ENCODE measurements around the gene TUBB2B.

The TUBB2B gene

DNA sequence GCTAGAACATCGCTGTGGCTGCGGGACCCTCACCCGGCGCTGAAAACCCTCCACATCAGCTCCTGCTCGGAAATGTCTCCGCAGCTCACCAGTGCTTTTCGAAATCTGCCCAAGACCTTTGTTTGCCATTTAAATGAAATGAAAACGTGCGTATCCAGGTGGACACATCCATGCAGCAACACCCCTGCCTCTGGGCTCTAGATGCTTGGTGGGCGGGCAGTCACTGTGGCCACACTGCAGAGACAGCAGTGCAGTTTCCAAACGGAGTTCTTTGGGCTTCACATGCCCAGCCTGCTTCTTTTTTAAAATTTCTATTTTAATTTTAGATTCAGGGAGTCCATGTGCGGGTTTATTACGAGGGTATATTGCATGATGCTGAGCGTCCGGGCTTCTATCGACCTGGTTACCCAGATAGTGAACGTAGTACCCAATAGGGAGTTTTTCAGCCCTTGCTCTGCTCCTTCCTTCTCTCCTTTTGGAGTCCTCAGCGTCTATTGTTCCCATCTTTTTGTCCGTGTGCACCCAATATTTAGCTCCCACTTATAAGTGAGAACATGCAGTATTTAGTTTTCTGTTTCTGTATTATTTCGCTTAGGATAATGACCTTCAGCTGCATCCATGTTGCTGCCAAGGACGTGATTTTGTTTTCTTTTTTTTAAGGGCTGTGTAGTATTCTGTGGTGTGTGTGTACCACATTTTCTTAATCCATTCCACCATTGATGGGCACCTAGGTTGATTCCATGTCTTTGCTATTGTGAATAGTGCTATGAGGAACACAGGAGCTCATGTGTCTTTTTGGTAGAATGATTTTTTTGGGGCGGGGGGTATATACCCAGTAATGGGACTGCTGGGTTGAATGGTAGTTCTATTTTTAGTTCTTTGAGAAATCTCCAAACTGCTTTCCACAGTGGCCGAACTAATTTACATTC lies 4.8 kb upstream of the TUBB2B start:
- DNase-seq: no peak

DNA sequence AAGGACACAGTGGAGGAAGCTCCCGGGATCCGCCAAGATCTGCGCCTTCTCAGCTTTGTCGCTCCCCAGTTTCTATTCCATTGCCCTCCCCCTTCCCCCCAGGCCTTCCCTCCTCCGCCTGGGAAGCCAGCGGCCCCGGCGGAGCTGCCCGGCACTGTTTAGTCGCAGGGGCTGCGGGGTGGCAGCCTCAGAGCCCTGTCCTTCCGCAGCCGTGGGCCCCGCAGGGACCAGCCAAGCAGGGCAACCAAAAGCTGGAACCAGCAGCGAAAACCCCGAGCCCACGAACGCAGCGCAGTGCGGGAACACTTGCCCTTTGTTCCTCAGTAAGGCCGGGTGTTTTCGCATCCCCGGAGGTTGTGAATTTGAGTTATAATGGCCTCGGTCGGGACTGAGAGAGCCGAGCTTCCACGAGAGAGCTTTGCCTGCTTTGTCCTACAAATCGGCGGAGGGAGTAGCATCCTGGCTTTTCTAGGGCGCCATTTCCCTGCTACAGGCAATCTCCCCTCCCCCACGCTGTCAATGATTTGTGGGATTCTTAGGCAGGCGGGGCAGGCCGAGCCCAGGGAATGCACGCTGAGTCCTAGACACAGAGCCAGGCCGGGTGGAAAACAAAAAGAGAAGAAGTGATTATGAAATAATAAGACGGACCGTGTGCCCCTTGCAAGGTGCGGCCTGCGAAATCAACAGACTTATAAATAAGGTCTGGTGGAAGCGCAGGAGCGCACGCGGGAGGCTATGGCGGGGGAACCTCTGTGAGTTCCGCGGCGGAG lies 4.0 kb upstream of the TUBB2B start:
- no peak for DNase-seq

DNA sequence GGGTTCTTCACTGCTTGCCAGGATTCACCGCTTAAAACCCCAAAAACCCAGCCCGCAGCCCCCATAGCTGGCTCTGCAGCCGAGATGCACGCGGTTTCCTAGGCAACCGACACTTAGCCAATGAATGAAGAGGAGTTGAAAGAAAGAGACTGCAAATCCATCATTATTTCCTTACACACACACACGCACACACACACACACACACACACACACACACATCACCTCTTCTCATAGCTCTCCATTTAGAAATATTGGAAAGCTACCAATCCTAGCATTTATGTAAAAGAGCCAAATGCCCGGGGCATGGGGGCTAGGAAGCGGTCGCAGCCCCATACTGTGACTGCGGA lies 3.4 kb upstream of the TUBB2B start:
- DNase-seq: no peak

DNA sequence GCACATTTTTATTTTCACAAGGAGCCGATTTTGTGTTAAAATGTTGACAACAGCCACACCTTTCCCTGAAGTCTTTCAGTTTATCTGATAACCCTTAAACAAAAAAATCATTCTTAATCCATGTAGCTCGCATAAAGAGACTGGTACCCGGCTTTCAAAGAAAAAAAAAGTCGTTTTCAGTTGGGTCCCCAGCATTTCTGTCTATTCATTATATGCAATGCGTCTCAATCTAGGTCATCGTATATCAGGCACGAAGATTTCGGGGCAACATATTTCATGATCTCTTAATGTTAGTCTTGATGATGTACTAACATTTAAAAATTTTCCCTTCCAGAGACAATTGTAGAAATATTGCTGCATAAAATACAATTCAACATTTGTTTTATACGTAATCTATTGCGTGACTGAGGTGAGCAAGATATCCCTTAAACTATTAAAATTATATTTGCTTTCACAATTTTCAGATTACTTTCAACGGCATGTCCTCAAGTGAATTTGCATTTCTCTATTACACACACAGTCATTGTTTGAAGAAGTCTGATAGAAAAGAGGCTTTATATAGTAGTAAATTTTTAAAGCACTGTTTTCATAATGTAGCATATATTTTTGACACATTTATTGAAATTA lies 2.9 kb upstream of the TUBB2B start:
- no peak for DNase-seq

DNA sequence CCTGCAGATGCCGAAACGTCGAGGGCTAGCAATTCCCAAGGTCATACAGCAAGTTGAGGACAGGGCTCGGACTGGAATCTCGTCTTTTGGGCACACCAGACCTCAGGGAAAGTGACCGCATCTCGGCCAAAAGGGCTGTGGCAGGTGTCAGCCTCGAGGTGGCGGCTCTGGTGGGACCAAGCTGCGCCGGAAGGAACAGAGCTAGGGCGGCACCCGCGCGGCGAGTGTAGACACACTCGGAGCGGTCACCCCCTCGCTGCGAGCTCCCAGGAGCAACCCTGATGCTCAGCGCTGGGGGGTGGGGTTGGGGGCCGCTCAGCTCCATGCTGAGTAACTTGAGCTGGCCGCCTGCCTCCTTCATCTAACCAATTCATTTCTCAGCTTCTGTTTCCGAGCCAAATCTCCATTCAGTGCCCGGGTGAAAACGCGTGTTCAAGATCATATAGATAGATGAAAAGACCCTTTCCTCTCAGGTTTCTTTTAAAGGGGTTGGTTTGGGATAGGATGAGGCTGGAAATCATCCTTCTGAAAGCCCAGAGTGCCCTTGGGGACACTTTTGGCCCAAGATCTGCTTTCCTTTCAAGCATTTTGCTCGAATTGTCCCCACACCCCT lies 2.2 kb upstream of the TUBB2B start:
- no peak for DNase-seq

DNA sequence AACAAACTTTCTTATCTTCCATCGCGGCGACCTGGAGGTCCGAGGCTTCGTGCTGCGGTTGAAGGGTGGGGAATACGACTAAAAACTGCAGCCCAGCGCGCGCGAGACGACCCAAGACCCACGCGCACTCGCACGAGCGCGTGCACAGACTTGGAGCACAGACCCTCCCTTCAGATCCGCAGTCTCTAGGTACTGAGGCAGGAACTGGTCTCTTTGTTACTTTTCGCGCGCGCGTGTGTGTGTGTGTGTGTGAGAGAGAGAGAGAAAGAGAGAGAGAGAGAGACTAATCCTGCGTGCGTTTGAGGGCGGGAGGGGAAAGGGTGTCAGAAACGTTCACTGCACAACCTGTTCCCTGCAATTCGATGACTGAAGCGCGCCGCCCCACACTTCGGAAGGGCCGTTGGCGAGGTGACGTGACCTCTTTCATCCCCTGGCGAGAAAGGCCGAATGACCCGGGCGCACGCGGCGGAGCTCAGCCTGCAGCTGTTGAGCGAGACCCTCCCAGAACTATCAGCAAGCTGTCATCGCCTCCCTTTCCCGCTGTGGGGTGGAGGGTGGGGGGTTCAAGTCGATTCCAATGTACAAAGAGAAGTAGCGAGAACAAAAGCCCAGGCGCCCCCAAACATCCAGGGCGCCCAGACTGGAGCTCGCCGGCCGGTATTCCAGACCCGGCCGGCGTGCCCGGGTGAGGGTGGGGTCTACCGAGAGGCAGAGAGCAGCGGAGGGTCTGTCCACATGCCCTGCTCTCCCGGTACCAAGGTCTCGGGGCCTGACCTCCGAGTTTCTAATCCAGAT lies 1.5 kb upstream of the TUBB2B start:
- DNase-seq: no peak

DNA sequence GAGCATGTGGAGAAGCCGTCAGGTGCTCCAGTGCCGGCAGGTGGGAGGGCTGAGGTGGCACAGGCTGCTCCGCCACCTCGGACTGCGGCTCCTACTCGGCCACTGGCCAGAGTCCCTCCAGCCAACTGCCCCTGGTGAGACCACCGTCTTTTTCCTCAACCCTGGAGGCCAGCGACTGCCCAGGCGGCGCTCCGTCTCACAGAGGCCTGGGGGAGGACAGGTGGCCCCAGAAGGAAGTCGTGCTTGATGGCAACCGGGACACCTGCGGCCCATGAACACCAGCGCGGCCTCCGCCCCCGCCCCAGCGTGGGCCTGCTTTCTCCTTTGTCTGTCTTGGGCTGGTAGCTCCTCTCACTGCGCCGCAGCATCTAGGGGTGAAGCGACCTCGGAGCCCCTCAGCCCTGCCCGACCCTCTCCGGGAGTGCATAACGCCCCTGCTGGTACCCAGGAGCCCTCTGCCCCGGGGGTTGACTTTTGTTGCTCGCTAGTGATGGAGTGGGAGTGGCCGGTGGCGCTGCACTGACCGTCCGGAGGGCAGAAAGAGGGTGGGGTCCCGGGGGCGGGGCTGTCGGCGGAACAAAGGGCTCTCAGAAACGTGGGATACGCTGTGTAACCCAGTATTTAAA lies 706 bp upstream of the TUBB2B start:
- DNase-seq: no peak

DNA sequence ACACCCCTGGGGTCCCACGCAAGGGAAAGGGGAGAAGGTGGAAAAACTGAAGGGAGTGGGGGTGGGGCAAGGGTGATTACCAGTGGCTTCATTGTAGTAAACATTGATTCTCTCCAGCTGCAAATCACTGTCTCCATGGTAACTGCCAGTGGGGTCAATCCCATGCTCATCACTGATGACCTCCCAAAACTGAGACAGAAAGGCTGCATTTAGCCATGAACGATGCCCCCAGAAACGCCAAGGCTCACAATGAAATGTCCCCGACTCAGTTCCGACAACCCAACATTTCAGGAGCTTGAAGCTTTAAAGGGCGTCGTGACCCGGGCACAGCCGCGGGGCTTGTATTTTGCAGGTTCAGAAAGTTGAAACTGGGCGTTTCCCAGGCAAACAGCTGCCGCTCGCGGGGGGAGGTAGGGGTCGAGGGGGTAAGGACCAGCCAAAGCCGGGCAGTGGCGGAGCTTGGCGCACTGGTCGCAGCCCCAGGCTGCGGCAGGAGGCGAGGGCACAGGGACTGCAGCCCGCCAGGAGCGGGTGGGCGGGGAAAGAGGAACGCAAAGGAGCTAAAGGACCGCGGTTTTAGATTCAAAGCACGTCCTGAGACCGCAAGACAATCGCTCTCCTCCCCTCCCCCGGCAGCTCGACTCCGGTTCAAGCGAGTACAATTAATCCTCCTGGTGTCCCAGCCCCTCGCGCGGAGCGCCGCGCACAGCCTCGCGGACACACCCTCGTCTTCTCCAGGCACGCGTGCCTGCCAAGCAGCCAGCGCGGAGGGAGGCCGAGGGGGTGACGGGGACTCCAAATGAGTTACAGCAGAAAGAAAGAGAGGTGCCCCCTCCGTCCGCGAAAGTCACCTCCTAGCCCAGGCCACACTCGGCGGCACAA lies 731 bp downstream of the TUBB2B start:
- DNase-seq: peak; percentile 52

DNA sequence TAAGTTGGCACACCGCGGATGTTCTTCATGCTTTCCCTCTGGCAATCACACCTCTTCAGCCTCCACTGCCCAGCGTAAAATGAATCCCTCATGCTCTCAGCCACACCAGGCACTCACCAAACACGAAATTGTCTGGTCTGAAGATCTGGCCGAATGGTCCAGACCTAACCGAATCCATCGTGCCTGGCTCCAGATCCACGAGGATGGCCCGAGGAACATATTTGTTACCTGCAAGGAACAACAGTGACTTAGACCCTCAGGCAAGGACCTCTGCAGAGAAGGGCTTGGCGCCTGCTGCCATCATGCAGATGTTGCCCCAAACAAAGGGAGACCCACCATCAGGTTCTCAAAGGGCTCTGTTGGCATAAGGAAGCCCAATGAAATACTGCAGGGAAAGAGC lies 1.4 kb downstream of the TUBB2B start:
- DNase-seq: no peak

DNA sequence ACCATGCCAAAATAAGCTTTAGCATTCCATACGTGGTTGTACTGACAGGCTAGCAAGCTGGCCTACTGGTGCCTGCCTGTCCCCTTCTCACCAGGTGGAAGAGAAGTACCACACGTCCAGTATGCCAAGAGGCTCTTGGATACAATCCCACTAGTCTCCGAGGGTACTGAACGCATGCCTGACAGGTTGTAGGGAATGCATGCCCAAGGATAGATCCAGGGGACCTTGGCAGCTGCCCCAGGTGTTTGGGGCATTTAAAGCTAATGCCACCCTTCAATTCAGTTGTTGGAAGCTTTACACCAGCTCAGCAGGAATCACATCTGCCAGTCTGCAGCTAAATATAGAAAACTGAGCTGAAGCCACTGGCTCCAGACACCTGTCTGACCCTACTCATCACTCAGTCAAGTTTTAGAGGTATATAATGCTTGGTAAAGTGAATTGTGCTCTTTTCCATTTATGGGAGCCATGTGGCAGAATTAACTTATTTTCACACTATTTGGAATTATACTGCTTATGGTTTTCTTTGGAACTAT lies 4.9 kb downstream of the TUBB2B start:
- no peak for DNase-seq

DNA sequence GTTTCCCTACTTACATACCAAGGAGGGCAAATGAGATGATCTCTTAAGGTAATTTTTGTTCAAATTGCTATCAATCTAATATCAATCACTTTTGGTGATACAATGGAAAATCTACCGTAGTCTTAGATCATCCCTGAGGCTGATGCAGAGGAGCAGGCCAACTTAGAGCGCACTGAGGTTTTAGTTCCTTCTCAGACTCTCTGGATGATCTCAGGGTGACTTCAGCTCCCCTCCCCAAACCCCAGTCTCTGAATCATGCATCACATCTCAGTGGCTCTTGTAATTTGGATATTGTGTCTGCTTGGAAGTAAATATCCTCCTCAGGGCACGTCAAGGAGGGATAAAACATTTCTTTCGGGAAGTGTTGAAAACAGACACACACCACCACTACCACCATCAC lies 5.9 kb downstream of the TUBB2B start:
- DNase-seq: no peak

DNA sequence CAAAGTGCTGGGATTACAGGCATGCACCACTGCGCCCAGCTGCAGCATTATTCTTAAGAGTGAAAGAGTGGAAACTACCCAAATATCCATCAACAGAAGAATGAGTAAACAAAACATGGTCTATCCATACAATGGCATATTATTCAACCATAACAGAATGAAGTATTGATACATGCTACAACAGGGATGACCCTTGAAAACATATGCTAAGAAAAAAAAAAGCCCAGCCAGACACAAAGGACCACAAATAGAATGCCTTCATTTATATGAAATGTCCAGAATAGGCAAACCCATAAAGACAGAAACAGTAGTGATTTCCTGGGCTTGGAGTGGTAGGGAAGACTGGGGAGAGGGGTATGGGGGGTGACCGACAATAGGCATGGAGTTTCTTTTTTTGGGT lies 7.1 kb downstream of the TUBB2B start:
- DNase-seq: no peak

DNA sequence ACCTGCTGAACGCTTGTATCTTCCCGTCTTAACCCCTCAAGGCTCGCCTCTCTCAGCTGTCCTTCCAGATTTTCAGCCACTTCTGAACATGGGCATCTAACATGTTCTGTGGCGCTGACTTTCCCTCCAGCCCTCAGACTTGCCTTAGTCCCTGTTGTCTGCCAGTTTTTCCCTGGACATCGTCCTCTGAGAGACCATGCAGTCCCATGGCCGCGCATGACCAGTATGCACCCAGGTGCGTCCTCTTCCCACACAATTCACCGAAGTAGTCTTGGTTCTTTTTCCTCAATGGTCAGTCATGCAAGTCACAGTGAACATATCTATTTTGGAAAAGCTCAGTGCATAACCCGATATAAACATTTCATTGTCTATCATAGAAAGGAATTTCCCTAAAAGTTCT lies 9.2 kb downstream of the TUBB2B start:
- DNase-seq: no peak

DNA sequence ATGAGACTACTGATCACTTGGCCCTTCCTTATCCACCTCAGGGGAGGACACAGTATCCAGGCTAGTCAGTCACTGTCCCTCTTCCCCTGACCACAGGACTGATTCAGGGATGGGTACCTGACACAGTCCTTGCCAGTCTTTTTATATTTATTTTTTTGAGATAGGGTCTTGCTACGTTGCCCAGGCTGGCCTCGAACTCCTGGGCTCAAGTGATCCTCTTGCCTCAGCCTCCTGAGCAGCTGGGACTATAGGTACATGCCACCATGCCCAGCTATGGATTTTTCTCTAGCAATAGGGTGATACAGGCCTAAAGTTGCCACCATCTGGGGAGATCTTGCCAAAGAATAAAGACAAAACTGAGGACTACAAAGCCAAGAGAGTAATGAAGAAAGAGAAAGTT lies 10.2 kb downstream of the TUBB2B start:
- no peak for DNase-seq

DNA sequence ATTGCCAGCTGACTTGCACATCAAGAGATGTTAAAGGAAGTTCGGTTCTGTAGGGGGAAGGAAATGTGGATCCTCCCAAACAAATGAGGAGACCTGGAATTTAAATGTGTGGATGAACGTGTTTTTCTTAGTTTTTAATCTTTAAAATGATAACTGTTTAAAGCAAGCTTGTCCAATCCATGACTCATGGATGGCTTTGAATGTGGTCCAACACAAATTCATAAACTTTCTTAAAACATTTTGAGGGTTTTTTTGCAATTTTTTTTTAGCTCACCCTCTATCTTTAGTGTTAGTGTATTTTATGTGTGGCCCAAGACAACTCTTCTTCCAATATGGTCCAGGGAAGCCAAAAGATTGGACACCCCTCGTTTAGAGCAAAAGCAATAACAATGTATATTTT lies 12.6 kb downstream of the TUBB2B start:
- no peak for DNase-seq

DNA sequence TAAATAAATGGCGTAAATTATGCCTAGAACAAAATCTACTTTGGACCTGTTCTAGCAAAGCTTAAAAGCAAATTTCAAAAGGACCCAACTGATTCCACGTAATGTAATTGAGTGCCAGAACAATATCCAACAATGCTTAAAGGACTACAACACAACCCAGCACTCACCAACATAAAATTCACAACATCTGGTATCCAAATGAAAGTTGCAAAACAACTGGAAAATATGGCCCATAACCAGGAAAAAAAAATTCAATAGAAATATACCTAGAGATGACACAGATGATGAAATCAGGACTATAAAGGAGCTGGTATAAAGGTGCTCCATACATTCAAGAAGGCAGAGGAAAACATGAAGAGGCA lies 14.1 kb downstream of the TUBB2B start:
- DNase-seq: no peak

DNA sequence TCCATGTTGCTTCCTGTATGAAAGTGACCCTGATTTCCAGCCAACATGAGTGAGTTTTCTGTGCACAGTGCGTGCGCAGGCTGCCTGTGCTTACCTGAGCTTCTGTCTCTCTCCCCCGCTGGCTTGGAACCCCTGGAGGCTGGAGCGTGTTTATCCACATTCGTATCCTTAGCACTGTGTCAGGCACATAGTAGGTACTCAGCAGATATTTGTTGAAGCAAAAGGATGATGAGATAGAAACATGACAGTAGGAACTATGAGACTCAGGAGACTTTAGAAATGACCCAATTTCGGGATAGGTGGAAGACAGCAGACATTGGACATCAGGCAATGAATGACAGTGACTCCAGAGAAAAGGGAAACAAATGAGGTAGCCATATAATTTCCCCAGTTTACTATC lies 15.2 kb downstream of the TUBB2B start:
- DNase-seq: no peak

DNA sequence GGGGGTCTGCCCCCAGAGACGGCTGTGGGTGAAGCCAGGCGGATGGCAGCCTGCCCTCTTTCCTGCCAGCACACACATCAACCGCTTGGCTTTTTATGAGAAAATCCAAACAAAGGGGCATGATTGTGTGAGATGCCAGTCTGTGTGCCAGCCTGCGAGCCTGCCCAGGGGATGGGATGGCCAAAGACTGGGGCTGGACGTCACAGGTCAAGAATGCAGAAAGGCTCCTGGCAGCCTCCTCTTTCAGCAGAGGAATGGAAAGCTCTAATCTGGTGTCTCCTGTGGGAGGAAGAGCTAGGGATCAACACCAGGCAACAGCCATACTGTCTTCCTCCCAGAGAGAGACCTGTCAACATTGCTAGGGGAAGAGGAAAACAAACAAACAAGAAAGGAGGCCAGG lies 15.8 kb downstream of the TUBB2B start:
- DNase-seq: no peak

DNA sequence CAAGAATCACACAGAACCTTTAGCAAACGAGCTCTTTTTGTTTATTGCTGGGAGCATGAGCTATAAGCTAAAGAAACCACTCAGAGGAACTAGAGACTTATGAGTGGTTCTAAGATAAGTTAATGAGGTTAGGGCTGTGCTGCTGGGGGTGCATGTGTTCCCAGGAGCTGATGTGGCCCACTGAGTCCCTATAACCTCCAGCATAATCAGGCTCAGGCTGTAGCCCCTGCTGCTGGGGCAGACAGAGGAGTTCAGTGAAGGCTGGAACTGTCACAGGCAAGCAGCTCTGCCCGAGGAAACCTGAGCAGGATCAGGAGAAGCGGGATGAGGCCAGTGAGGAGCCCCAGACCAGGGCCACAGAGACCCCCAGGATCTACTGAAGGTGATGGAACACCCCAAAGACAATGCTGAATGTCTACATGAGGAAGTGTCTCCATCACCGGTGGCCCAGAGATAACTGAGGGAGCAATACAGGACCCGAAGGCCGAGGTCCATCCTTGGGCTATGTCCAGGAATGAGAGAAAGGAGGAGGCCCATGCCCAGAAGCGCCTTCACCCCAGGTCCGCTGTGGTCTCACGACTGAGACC lies 17.3 kb downstream of the TUBB2B start:
- no peak for DNase-seq

Data from 8988T (cell line).